BJ (cell line): ENCODE results near the gene SLC35A2. TPM values are rescaled to one million over a fixed set of nuclear protein-coding genes. Genes with fewer than 3 reads are reported as not detected.
A peak's percentile ranks its signal among the peaks of the same experiment; 100 is the strongest.

ENCODE experiments used
- CTCF ChIA-PET: fragments of 350-600 bp; formaldehyde crosslinking; extraction: SDS; loops from one replicate; lab custom pipeline; 2021; ENCODE audit warnings: antibody characterized with exemption, inconsistent platforms; lab: Yijun Ruan, JAX
- POLR2A ChIA-PET: fragments of 300-600 bp; sonication (Branson Sonifier 250); formaldehyde crosslinking; extraction: SDS; loops from one replicate; lab custom pipeline; 2021; ENCODE audit warnings: antibody characterized with exemption; lab: Charles Lee
- DNase-seq: peaks from one replicate; pipeline ENCODE4 v3.0.0-alpha.2; 2011; ENCODE audit warnings: low read depth
- H3K27me3 ChIP-seq: 2 replicates; pipeline ENCODE4 v1.6.0; 2011; ENCODE audit warnings: low read length; ENCODE audit not compliant: control insufficient read depth, insufficient read depth
- H3K36me3 ChIP-seq: 2 replicates; pipeline ENCODE4 v1.5.1; 2011; ENCODE audit warnings: low read length; ENCODE audit not compliant: control insufficient read depth, insufficient read depth
- H3K4me3 ChIP-seq: 2 replicates; pipeline ENCODE4 v1.5.1; 2011; ENCODE audit warnings: low read depth, mild to moderate bottlenecking, control low read depth, low read length
- polyA plus RNA-seq: library from polyadenylated mRNA; depleted of rRNA; stranded (reverse); fragments of >200 nt; gene quantifications from 2 replicates; pipeline ENCODE4 v1.2.3, GENCODE V29; 2011
- TF ChIP-seq, protein P1 (sequence below): IDR thresholded peaks from 2 replicates; pipeline ENCODE4 v1.5.1; 2011; ENCODE audit warnings: low read depth, mild to moderate bottlenecking, control low read depth, inconsistent platforms, low read length, moderate library complexity; ENCODE audit not compliant: insufficient read depth

Gene SLC35A2
- polyA plus RNA-seq, 1 experiment: 69.3 TPM

GRCh38 chrX:48919360-48919841, 8.0 kb upstream of the SLC35A2 start:
- POLR2A ChIA-PET: interaction anchor here (0.6 kb wide), 1 partner anchor 33 kb away, joined by 6 read pairs; no protein-coding TSS in a partner anchor
- TF ChIP-seq, protein P1, sequence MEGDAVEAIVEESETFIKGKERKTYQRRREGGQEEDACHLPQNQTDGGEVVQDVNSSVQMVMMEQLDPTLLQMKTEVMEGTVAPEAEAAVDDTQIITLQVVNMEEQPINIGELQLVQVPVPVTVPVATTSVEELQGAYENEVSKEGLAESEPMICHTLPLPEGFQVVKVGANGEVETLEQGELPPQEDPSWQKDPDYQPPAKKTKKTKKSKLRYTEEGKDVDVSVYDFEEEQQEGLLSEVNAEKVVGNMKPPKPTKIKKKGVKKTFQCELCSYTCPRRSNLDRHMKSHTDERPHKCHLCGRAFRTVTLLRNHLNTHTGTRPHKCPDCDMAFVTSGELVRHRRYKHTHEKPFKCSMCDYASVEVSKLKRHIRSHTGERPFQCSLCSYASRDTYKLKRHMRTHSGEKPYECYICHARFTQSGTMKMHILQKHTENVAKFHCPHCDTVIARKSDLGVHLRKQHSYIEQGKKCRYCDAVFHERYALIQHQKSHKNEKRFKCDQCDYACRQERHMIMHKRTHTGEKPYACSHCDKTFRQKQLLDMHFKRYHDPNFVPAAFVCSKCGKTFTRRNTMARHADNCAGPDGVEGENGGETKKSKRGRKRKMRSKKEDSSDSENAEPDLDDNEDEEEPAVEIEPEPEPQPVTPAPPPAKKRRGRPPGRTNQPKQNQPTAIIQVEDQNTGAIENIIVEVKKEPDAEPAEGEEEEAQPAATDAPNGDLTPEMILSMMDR: no peak
- CTCF ChIA-PET: no interaction called here
- Histone ChIP-seq H3K36me3 (peaks cover 10% of the 10 kb centered on the region), H3K27me3 (no peaks in the 10 kb centered on the region), H3K4me3 (peak overlapping the region; percentile 26)
- no peak for DNase-seq

- Histone ChIP-seq H3K36me3 (peaks cover 10% of the 10 kb centered on the region), H3K27me3 (no peaks in the 10 kb centered on the region), H3K4me3 (peak within 1 kb of the TSS; percentile 72)
- ChIA-PET CTCF (no interaction called here), POLR2A (interaction anchor here (0.6 kb wide), 1 partner anchor 34 kb away, joined by 6 read pairs; no protein-coding TSS in a partner anchor)
- TF ChIP-seq, protein P1: no peak
- no peak for DNase-seq
Observed at GRCh38 chrX:48918643-48919340, 7.3 kb upstream of the SLC35A2 start, which contains the start of gene PIM2. Gene PIM2, minus strand, starts transcription at chrX:48919024. Its CDS starts 190 bp downstream, at chrX:48918834.

GRCh38 chrX:48918301-48918642, 6.8 kb upstream of the SLC35A2 start:
- POLR2A ChIA-PET: no interaction called here
- DNase-seq: no peak
- H3K36me3 ChIP-seq: peaks cover 7% of the 10 kb centered on the region
- H3K4me3 ChIP-seq: peak overlapping the region; percentile 72
- no peaks in the 10 kb centered on the region for H3K27me3 ChIP-seq
- CTCF ChIA-PET: no interaction called here
- TF ChIP-seq, protein P1: no peak

DNA sequence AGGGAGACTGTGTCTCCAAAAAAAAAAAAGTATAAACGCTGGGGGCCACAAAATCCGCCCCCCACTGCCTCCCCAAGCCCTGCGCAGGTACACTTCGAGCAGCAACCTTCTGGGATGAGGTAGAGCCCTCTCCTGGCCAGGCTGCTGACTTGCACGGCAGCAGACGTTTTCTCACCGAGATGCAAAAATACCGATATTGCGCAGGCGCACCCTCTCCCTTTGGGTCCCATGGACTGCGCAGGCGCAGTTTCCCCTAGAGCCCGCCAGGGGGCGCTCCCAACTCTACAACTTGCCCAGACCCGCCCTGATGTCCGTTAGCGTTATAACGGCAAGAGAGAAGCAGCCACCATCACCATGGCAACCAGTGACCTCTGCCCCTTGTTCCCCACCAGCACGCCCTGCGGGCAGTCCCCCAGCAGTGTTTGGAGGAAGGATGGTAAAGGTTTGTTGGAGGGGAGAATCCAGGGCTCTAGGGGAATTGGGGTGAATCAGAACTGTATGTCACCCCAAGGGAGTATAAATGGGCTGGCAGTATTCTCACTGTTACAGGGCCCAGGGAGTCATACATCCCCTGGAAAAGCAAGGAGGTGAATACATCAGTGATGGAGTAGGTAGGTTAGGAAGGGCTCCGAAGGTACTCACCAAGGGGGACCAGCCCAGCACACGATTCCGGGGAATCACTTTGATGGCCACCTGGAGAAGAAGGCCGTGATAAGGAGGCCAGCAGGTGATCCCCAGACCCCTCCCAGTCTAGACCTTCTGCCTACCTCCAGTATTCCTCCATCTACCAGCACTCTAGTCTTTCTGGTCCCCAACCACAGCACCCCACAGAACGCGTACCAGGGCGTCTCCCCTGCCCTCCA, 5.9 kb upstream of the SLC35A2 start:
- Histone ChIP-seq H3K4me3 (no peak overlapping the region), H3K27me3 (no peaks in the 10 kb centered on the region), H3K36me3 (peaks cover 4% of the 10 kb centered on the region; the same call in 1 of the 2 replicates)
- TF ChIP-seq, protein P1: peak; percentile 94
- CTCF ChIA-PET: interaction anchor here (1.4 kb wide), 1 partner anchor 11 kb away, joined by 7 read pairs; no protein-coding TSS in a partner anchor
- DNase-seq: peak; percentile 56
- POLR2A ChIA-PET: no interaction called here
